GM23338 (cell line): ENCODE measurements around the gene IRS1. TPM values are rescaled to one million over a fixed set of nuclear protein-coding genes. Genes with fewer than 3 reads are reported as not detected.
A peak's percentile ranks its signal among the peaks of the same experiment; 100 is the strongest.

Experiments used
- ATAC-seq: fragments of 200-7000 bp; cut with Tn5 transposase; 3 replicates; pipeline ENCODE4 v1.9.1; 2020
- DNase-seq: peaks from one replicate; pipeline ENCODE4 v3.0.0-alpha.2; 2015; ENCODE audit warnings: low spot score
- H2AFZ ChIP-seq: fragments of 200-600 bp; sonication (generic); 2 replicates; pipeline ENCODE4 v1.8.0; 2016; ENCODE audit warnings: antibody characterized with exemption, mild to moderate bottlenecking, moderate library complexity
- H3F3A ChIP-seq: fragments of 200-600 bp; sonication (generic); replicated peaks from 2 replicates; pipeline ENCODE4 v1.8.0; 2017; ENCODE audit warnings: antibody characterized with exemption, mixed run types, low read depth
- H3K27ac ChIP-seq: fragments of 200-600 bp; sonication (generic); 2 replicates; pipeline ENCODE4 v1.6.1; 2016; ENCODE audit warnings: low read depth
- H3K27me3 ChIP-seq: fragments of 200-600 bp; sonication (generic); 2 replicates; pipeline ENCODE4 v1.8.0; 2016; ENCODE audit warnings: mild to moderate bottlenecking, mixed run types, moderate library complexity; ENCODE audit not compliant: insufficient read depth
- H3K36me3 ChIP-seq: fragments of 200-600 bp; sonication (generic); 2 replicates; pipeline ENCODE4 v1.8.0; 2016; ENCODE audit warnings: mild to moderate bottlenecking; ENCODE audit not compliant: insufficient read depth
- H3K4me1 ChIP-seq: fragments of 200-600 bp; sonication (generic); 2 replicates; pipeline ENCODE4 v1.8.0; 2016; ENCODE audit warnings: mild to moderate bottlenecking, moderate library complexity; ENCODE audit not compliant: insufficient read depth
- H3K4me2 ChIP-seq: fragments of 200-600 bp; sonication (generic); 2 replicates; pipeline ENCODE4 v1.7.1; 2017; ENCODE audit warnings: mixed run types
- H3K4me3 ChIP-seq: fragments of 200-600 bp; sonication (generic); 2 replicates; pipeline ENCODE4 v1.6.1; 2016; ENCODE audit warnings: mixed run types
- H3K79me2 ChIP-seq: fragments of 200-600 bp; sonication (generic); replicated peaks from 2 replicates; pipeline ENCODE4 v1.8.0; 2017; ENCODE audit warnings: mild to moderate bottlenecking; ENCODE audit not compliant: insufficient read depth
- H3K9me2 ChIP-seq: fragments of 200-600 bp; sonication (generic); 2 replicates; pipeline ENCODE4 v1.8.0; 2017; ENCODE audit not compliant: insufficient read depth
- H4K20me1 ChIP-seq: fragments of 200-600 bp; sonication (generic); replicated peaks from 2 replicates; pipeline ENCODE4 v1.8.0; 2017; ENCODE audit warnings: mild to moderate bottlenecking; ENCODE audit not compliant: insufficient read depth
- H3K27ac Mint-ChIP-seq: 2 replicates; pipeline ENCODE4 v1.8.0; 2020; ENCODE audit warnings: inconsistent platforms, mild to moderate bottlenecking, moderate library complexity, mixed read lengths
- H3K27me3 Mint-ChIP-seq: 3 replicates; pipeline ENCODE4 v1.8.0; 2022; ENCODE audit warnings: low read depth, mild to moderate bottlenecking, moderate library complexity, mixed read lengths, inconsistent platforms; ENCODE audit not compliant: insufficient read depth, poor library complexity
- H3K36me3 Mint-ChIP-seq: 3 replicates; pipeline ENCODE4 v1.8.0; 2021; ENCODE audit warnings: low read depth, mild to moderate bottlenecking, inconsistent platforms, moderate library complexity, mixed read lengths
- H3K4me1 Mint-ChIP-seq: 3 replicates; pipeline ENCODE4 v1.8.0; 2020; ENCODE audit warnings: mild to moderate bottlenecking, inconsistent platforms, mixed read lengths
- H3K4me3 Mint-ChIP-seq: 3 replicates; pipeline ENCODE4 v1.8.0; 2021; ENCODE audit warnings: moderate library complexity, mild to moderate bottlenecking, inconsistent platforms, mixed read lengths
- H3K9me3 Mint-ChIP-seq: 3 replicates; pipeline ENCODE4 v1.8.0; 2020; ENCODE audit warnings: moderate library complexity, mild to moderate bottlenecking, inconsistent platforms, mixed read lengths
- CREB1 ChIP-seq: fragments of 250-450 bp; sonication (Bioruptor Pico); IDR thresholded peaks from 2 replicates; pipeline ENCODE4 v1.5.0; 2020; ENCODE audit warnings: low read depth, mild to moderate bottlenecking, moderate library complexity
- EZH2 ChIP-seq: fragments of 200-600 bp; sonication (generic); IDR thresholded peaks from one replicate; pipeline ENCODE4 v1.8.0; 2017; ENCODE audit warnings: antibody characterized with exemption, mild to moderate bottlenecking, low read depth; ENCODE audit not compliant: unreplicated experiment
- EZH2phosphoT487 ChIP-seq: fragments of 200-600 bp; sonication (generic); IDR thresholded peaks from one replicate; pipeline ENCODE4 v1.8.1; 2018; ENCODE audit warnings: antibody characterized with exemption; ENCODE audit not compliant: unreplicated experiment
- NANOG ChIP-seq: IDR thresholded peaks from 2 replicates; pipeline ENCODE4 v1.6.1; 2016; ENCODE audit warnings: antibody characterized with exemption, borderline replicate concordance
- POLR2AphosphoS5 ChIP-seq: IDR thresholded peaks from 2 replicates; pipeline ENCODE4 v1.6.1; 2016; ENCODE audit warnings: antibody characterized with exemption, low read depth
- STAT1 ChIP-seq: IDR thresholded peaks from one replicate; pipeline ENCODE4 v1.6.1; 2016; ENCODE audit warnings: antibody characterized with exemption; ENCODE audit not compliant: unreplicated experiment
- ZNF114 ChIP-seq: fragments of 250-450 bp; sonication (Bioruptor Pico); IDR thresholded peaks from 2 replicates; pipeline ENCODE4 v1.5.0; 2020; ENCODE audit warnings: mild to moderate bottlenecking, moderate library complexity
- ZNF331 ChIP-seq: fragments of 250-450 bp; sonication (Bioruptor Pico); IDR thresholded peaks from 2 replicates; pipeline ENCODE4 v1.5.0; 2020; ENCODE audit warnings: low read depth, mild to moderate bottlenecking, moderate library complexity
- ZNF462 ChIP-seq: fragments of 250-450 bp; sonication (Bioruptor Pico); IDR thresholded peaks from 2 replicates; pipeline ENCODE4 v1.5.0; 2020; ENCODE audit warnings: mild to moderate bottlenecking, moderate library complexity
- polyA plus RNA-seq: library from polyadenylated mRNA; unstranded; fragments of >200 nt; fragmentation: Nextera tagmentation; extraction: Ambion mirVana; gene quantifications from 2 replicates; pipeline ENCODE4 v1.2.1, GENCODE V29; 2016
- total RNA-seq: library from RNA; depleted of rRNA; stranded (reverse); fragments of >200 nt; shearing (Covaris generic); gene quantifications from 2 replicates; pipeline ENCODE4 v1.2.3, GENCODE V29; 2014
- TF ChIP-seq, protein P1 (sequence below): IDR thresholded peaks from one replicate; pipeline ENCODE4 v1.6.1; 2018; ENCODE audit warnings: antibody characterized with exemption; ENCODE audit not compliant: unreplicated experiment

IRS1 gene
- total and polyA plus RNA-seq, 2 experiments from 2014 or later, result 6.9 to 26.2 TPM

DNA sequence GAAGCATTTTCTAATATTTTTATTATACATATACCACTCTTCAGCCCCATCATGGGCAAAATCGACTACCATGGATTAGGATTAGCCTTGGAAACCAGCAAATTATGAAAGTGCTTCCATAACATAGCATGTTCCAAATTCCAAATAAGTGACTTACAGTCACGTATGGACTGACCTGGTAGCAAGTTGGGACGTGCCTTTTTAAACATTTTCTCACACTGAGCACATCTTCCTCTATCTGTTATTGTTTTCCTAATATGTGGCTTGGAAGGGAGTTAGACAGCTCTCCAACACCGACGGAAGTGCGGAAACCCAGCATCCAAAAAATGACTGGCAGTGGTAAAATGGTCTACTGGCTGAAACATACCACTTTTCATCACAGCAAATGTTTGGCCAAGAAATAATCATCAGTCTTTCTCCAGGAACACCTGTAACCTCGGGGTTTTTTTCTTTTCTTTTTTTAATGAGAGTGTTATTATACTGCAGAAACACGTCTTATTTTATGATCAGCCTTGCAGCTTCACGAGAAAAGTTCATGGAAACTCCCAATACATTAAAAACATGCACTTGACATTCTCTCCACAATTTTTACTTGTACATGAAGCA is 107.0 kb downstream of the IRS1 start (continued):
- no peak for TF ChIP-seq ZNF462 (CRISPR knock-in tag)

- Histone ChIP-seq H3K4me3 (no peak overlapping the region), H3K9me2 (no peaks in the 10 kb centered on the region), H3K4me2 (no peak overlapping the region), H3K27me3 (no peaks in the 10 kb centered on the region), H2AFZ (no peak overlapping the region), H4K20me1 (no peaks in the 10 kb centered on the region), H3K27ac (no peak overlapping the region), H3K36me3 (no peaks in the 10 kb centered on the region), H3F3A (no peaks in the 10 kb centered on the region), H3K79me2 (no peaks in the 10 kb centered on the region), H3K4me1 (peaks cover 14% of the 10 kb centered on the region)
- peaks cover 36% of the 10 kb centered on the region for H3K4me1 Mint-ChIP-seq
- H3K4me3 Mint-ChIP-seq, result no peak overlapping the region
- H3K9me3 Mint-ChIP-seq, result peaks cover 4% of the 10 kb centered on the region; the same call in 1 of the 3 replicates
- no peaks in the 10 kb centered on the region for H3K27me3 Mint-ChIP-seq
- peak; percentile 6 for DNase-seq
- H3K36me3 Mint-ChIP-seq, result no peaks in the 10 kb centered on the region
- no peak for ATAC-seq
- no peak overlapping the region; the same call in 1 of the 2 replicates for H3K27ac Mint-ChIP-seq
- TF ChIP-seq, protein P1, sequence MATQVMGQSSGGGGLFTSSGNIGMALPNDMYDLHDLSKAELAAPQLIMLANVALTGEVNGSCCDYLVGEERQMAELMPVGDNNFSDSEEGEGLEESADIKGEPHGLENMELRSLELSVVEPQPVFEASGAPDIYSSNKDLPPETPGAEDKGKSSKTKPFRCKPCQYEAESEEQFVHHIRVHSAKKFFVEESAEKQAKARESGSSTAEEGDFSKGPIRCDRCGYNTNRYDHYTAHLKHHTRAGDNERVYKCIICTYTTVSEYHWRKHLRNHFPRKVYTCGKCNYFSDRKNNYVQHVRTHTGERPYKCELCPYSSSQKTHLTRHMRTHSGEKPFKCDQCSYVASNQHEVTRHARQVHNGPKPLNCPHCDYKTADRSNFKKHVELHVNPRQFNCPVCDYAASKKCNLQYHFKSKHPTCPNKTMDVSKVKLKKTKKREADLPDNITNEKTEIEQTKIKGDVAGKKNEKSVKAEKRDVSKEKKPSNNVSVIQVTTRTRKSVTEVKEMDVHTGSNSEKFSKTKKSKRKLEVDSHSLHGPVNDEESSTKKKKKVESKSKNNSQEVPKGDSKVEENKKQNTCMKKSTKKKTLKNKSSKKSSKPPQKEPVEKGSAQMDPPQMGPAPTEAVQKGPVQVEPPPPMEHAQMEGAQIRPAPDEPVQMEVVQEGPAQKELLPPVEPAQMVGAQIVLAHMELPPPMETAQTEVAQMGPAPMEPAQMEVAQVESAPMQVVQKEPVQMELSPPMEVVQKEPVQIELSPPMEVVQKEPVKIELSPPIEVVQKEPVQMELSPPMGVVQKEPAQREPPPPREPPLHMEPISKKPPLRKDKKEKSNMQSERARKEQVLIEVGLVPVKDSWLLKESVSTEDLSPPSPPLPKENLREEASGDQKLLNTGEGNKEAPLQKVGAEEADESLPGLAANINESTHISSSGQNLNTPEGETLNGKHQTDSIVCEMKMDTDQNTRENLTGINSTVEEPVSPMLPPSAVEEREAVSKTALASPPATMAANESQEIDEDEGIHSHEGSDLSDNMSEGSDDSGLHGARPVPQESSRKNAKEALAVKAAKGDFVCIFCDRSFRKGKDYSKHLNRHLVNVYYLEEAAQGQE, result no peak
- TF ChIP-seq STAT1 (no peak), ZNF114 (no peak), POLR2AphosphoS5 (no peak), NANOG (no peak), ZNF331 (CRISPR knock-in tag) (no peak), EZH2 (no peak), EZH2phosphoT487 (no peak), CREB1 (no peak)
Measured at GRCh38 chr2:226691255-226691654, 108.4 kb downstream of the IRS1 start.
